Epithelial cell of esophagus (primary cell): ENCODE results near the gene COA3.

Experiments used
- DNase-seq: peaks from one replicate; pipeline ENCODE4 v3.0.0; 2010; ENCODE audit warnings: low read depth
- H3K4me3 ChIP-seq: 2 replicates; pipeline ENCODE4 v1.5.1; 2011; ENCODE audit warnings: mild to moderate bottlenecking, low read length, control low read depth
- TF ChIP-seq, protein P1 (sequence below): IDR thresholded peaks from 2 replicates; pipeline ENCODE4 v1.5.1; 2011; ENCODE audit warnings: low read depth, mild to moderate bottlenecking, low read length, control low read depth, inconsistent platforms; ENCODE audit not compliant: insufficient read depth; ENCODE audit errors: missing control alignments

The COA3 gene

DNA sequence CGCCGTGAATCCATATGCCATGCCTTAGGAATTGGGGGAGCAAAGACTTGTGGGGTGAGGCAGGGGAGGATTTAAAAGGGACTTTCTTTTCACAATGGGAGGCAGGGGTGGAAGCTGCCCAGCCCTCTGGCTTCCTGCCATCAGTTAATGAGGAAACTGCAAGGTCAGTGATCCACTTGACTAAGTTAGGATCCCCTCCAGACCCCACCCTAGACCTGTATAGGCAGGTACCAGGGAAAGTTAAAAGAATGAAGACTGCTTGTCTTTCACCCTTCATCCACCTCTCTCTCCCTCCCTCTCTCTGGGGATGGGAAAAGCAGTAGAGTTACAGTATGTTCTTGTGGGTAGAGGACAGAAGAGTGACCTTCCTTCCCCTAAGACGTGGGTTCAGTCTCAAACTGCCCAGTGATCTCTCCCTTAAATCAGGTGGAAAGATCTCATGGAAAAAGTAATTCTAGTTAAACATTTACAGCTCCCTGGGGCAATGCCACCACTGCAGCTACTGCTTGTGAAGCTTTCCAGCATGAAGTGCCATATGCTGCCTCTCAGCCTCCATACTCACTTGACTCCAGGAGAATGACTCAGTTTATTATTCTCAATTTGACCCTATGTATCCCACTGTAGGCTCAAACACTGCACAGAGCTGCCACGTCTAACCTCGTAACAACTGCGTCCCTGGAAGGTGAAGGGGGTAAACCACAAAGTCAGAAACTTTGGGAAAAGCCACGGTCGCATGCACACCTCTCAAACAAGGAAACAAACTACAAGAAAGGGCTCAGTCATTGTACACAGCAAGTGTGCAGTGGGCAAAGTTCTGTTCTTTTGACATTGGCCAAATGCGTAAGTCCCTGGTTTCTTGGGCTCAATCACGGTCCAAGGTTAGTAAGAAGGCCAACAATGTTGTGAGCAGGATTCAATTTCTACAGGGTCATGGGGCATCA is 1.2 kb downstream of the COA3 start:
- TF ChIP-seq, protein P1, sequence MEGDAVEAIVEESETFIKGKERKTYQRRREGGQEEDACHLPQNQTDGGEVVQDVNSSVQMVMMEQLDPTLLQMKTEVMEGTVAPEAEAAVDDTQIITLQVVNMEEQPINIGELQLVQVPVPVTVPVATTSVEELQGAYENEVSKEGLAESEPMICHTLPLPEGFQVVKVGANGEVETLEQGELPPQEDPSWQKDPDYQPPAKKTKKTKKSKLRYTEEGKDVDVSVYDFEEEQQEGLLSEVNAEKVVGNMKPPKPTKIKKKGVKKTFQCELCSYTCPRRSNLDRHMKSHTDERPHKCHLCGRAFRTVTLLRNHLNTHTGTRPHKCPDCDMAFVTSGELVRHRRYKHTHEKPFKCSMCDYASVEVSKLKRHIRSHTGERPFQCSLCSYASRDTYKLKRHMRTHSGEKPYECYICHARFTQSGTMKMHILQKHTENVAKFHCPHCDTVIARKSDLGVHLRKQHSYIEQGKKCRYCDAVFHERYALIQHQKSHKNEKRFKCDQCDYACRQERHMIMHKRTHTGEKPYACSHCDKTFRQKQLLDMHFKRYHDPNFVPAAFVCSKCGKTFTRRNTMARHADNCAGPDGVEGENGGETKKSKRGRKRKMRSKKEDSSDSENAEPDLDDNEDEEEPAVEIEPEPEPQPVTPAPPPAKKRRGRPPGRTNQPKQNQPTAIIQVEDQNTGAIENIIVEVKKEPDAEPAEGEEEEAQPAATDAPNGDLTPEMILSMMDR, result no peak
- peak overlapping the region; percentile 85 for H3K4me3 ChIP-seq
- DNase-seq, result peak; percentile 47

DNA sequence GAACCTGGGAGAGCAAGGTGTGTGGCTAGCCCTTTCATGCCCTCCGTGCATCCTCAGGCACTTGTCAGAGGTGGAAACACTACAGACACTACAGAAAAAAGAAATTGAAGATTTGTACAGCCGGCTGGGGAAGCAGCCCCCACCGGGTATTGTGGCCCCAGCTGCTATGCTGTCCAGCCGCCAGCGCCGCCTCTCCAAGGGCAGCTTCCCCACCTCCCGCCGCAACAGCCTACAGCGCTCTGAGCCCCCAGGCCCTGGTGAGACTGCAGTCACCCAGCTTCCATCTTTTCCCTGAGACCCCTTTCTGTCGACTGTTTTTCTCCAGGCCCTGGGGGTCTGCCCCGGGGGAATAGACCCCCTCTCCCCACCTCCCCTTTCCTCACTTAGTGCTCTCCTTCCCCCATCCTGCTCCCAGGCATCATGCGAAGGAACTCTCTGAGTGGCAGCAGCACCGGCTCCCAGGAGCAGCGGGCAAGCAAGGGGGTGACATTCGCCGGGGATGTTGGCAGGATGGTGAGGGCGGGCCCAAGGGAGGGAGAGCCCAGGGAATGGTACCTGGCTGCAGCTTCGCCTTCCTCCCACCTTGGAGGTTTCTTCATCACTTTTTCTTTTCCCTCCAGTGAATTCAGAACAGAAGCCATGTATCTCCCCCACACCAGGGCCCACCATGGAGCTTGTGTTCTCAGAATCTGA is 2.3 kb downstream of the COA3 start:
- H3K4me3 ChIP-seq, result no peak overlapping the region
- DNase-seq, result no peak
- TF ChIP-seq, protein P1, result no peak

DNA sequence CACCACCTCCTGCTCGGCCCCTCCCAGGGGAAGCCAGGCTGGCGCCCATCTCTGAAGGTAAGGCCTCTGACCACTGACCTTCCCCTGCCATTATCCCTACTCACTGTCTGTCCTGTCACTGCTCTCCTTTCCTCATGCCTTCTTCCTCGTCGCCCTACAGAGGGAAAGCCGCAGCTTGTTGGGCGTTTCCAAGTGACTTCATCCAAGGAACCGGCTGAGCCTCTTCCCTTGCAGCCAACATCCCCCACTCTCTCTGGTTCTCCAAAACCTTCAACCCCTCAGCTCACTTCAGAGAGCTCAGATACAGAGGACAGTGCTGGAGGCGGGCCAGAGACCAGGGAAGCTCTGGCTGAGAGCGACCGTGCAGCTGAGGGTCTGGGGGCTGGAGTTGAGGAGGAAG is 3.0 kb downstream of the COA3 start:
- no peak overlapping the region for H3K4me3 ChIP-seq
- DNase-seq, result peak; percentile 38
- TF ChIP-seq, protein P1, result no peak

DNA sequence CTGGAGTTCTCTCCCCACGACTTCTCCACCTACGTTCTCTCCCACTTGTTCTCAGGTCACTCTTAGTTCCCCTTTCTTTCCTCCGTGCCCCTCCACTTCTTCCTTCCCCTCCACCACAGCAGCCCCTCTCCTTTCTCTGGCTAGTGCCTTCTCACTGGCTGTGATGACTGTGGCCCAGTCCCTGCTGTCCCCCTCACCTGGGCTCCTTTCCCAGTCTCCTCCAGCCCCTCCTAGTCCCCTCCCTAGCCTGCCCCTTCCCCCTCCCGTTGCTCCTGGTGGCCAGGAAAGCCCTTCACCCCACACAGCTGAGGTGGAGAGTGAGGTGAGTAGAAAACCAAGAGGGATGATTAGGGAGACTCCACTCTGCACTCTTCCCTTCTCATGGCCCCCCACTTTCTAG is 3.4 kb downstream of the COA3 start:
- TF ChIP-seq, protein P1, result no peak
- DNase-seq, result no peak

DNA sequence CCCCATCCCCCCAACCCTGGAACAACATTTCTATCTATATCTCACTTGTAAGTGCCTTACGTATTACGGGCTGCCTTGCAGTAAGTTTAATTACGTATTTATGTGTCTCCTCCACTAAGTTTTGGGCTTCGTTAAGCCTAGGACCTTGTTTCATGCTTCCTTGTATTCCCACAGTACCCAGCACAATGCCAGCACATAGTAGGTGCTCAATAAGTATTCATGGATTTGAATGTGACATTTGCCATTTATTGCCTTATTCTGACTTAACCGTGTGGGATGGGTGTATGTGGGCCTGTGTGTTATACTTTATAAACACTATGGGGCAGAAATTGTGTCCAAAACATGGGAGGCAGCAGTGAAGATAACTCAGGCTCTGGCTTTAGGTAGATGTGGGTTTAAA is 6.0 kb downstream of the COA3 start:
- TF ChIP-seq, protein P1, result no peak
- no peak overlapping the region for H3K4me3 ChIP-seq
- no peak for DNase-seq

More for the DNA sequence above, 3.4 kb downstream of the COA3 start:
- H3K4me3 ChIP-seq, result no peak overlapping the region

DNA sequence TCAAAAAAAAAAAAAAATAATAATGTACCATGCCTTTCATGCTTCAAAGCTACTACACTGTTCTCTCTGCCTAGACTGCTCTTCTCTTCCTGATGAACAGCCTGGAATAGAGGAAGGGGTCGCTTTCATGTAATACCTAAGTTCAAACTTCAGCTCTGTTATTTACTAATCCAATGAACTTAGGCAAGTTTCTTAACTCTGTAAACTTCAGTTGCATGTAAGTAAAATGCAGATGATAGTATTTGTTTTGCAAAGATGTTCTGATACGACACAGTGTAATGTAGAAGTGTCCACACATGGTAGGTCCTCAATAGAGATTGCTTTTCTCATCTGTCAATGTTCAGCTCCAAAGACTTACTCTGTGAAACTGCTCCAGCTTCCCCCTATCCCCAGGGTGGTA is 6.6 kb downstream of the COA3 start:
- no peak for DNase-seq
- no peak overlapping the region for H3K4me3 ChIP-seq
- TF ChIP-seq, protein P1, result no peak
